Stimulated activated CD4-positive, alpha-beta T cell treated with anti-CD3 and anti-CD28 coated beads, TNF-alpha, amount 100 ng/mL, for 4 hours (primary cell): ENCODE data around the gene MBOAT7.
A peak's percentile ranks its signal among the peaks of the same experiment; 100 is the strongest.

Experiments used
- DNase-seq, 3 experiments: peaks; one replicate each; pipeline ENCODE4 v3.0.0-alpha.2; 2020; ENCODE audit warnings: low read depth in 3 of 3

MBOAT7 gene

GRCh38 chr19:54145541-54146158 is 43.7 kb downstream of the MBOAT7 start:
- no peak for DNase-seq

DNA sequence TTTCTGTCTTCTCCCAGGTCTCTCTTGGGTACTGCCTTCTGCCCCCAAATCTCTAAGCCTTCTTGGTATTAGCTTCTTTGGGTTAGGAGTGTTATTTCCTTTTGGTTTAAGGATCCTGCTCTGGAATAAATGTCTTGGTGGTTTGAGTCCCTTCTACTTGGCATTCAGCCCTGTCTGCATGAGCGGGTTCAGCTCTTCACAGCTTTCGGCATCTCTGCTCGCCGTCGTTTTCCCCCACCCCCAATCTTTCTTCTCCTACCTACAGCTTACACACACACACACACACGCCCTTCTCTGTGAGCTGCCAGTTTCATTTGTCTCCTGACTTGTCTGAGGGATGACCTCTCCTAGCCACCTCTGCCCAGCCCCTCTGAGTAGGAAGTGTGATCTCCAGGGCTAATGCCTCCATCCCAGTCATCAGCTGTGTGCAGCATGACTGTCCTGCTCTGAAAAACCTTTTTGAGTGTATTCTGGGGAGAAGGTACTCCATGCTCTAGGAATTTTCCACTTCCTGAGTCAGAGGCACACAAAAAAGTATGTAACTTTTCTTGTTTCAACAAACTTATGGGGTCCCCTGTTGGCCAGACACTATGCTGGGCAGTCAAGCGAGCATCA is 47.1 kb downstream of the MBOAT7 start:
- no peak for DNase-seq

DNA sequence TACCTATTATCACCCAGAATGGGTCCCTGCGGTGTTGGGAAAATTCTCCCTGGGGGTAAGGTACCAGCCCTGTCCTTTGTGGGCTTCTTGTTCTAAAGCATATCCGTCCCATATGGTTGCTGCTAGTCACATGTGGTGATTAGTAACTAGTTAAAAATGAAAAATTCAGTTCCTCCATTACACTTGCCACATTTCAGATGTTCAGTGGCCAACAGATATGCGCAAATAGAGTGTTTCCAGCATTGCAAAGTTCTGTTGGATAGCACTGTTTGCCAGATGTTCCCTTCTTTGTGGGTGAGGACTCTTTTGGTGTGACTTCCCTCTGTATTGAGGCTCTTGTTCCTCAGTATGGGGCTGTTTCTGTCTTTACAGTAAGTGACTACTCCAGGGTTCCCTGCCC is 48.0 kb downstream of the MBOAT7 start:
- DNase-seq, result no peak

DNA sequence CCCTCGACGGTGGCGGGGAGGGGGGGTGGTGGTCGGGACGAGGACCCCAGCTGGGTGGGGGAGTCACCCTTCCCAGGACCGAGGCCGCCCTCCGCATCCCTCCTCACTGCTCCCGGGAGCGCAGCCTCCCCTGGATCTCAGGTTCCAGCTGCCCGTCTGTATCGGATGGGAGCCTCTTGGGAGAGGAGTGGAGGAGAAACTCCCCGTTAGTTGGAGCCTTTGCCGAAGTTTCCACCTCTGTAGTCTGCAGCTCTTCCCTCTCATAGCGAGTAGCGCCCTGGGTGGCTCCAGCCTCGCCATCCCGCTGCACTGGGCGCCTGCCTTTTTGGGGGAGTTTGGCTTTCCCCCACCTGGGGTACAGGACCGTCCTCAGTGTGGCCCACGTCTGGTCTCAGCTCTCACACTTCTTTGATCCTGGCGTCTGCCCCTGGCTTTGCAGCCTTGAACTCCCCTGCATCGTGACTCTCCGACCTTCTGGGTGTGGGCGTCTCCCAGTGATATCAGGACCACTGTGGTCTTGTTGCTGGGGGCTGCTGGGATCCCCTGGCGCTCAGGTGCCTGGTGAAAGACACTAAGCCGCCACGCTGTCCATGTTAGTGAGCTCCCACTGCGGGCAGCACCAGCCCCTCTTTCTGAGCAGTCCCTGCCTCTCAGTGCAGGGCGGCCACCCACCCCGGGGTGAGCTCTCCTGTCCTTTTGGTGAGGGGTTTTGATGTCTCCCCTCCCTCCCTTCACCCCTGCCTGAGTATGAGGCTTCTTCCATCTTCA is 50.7 kb downstream of the MBOAT7 start:
- DNase-seq, result no peak

DNA sequence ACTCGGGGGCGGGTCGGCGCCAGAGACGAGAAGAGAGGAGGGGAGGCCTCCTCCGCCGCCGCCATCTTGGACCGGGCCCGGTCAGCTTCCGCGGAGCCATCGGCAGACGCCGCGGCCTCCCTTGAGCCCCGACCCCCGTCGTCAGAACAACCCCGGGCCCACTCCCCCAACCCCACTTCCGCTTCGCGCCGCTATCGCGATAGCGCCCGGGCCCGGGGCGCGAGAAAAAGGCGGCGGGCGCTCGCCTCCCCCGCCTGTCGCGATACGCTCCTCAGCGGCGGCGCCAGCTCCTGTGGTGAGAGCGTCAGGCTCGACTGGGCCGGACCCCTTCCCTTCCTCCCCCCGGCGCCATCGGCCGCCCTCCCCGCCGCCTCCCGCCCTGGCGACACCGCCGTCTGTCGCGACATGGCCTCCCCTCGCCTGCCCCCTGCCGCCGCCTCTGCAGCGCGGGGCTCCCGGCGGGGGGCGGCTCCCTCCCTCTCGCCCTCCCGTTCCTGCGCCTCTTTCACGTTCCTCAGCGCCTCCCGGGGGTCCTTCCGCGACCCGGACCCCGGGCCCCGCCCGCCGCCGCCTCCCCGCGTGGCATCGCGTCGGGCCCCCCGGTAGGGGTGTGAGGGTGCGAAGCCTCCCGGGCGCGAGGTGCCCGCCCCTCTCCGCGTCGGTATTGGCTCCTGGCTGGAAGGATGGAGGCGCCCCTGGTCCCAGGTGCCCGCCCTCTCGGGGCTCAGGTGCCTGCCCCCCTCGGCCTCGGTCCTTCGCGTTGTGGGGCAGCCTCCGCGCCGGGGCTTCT is 51.5 kb downstream of the MBOAT7 start, which contains the start of gene CNOT3:
Gene CNOT3 (plus strand): TSS at position 64 of the 790 bp plus-strand sequence. CDS start 5,217 bp downstream, outside the sequence.
- DNase-seq, result no peak

- DNase-seq, result peak; percentile 85 to 99 (median 97)
Observed at GRCh38 chr19:54136864-54137698, 52.3 kb downstream of the MBOAT7 start.

GRCh38 chr19:54136086-54136863 is 53.1 kb downstream of the MBOAT7 start:
- DNase-seq, result no peak

DNA sequence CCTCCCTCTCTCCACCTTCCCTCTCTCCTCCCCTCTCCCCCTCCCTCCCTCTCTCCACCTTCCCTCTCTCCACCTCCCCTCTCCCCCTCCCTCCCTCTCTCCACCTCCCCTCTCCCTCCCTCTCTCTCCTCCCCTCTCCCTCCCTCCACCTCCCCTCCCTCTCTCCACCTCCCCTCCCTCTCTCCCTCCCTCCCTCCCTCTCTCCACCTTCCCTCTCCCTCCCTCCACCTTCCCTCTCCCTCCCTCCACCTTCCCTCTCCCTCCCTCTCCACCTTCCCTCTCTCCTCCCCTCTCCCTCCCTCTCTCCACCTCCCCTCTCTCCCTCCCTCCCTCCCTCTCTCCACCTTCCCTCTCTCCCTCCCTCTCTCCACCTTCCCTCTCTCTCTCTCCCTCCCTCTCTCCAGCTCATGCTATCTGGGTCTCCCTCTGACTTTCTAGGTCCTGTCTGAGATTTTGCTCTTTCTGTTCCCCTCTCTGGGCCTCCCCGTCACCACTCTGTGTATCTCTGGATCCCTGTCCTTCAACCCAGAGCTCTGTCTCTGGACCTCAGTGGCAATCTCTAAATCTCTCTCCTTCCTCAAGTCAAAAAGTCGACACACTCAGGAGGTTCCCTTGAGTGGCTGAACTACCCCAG is 55.3 kb downstream of the MBOAT7 start:
- DNase-seq, result no peak

GRCh38 chr19:54133312-54133956 is 55.9 kb downstream of the MBOAT7 start:
- no peak for DNase-seq

DNA sequence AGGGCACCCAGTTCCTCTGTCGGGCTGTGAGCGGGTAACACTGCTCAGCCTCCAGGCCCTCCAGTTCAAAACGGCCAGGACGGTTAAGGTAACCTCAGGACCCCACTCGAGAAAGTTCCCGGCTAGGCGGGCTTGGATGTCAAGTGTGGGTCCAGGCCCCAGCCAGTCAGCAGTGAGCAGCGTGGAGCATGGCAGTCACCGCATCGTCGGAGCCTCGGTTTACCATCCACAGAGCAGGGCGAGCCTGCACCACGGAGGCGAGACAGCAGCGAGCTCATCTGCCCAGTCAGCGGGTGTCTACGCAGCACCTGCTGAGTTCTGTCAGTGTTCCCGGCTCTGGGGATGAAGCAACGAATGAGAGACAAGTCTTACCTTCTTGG is 59.8 kb downstream of the MBOAT7 start:
- DNase-seq, result no peak

DNA sequence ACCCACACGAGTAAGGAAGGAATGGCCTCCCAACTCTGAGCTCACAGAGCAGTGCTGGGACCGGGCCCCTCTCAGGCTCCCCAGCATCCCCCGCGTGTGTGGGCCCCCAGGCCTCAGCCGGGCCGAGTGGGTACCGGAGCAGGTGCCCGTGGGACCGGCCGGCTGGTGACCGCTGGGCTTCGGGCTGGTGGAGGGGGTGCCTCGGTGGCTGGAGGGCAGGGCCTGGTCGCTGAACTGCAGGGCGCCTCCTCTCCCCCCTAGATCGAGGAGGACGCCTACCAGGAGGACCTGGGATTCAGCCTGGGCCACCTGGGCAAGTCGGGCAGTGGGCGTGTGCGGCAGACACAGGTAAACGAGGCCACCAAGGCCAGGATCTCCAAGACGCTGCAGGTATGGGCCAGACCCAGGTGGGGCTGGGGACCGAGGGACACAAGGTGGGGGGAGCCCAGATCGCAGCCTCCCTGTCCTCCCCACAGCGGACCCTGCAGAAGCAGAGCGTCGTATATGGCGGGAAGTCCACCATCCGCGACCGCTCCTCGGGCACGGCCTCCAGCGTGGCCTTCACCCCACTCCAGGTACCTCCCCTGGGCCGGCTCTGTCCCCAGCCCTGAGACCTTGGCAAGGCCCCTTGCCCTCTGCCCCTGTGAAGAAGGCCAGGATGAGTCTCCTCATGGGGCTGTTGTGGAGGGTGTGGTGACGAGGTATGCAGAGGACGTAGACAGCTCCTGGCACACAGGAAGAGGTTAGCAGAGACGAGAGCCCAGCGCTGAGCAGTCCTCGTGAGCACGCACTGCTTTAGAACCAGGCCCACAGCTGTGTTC is 60.4 kb downstream of the MBOAT7 start:
- DNase-seq, result no peak

DNA sequence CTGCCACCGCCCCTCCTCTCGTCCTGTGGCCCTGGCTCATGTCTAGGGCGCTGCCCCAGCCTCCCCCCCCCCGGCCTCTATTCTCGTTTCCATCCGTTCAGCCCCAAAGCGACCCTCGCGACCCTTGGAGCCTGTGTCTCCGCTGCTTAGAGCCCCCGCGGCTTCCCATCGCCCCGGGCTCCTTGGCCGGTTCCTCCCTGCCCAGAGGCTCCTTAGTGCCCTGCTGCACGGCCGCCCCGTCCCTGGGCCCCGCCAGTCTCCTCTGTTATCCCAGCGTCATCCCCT is 61.0 kb downstream of the MBOAT7 start:
- no peak for DNase-seq

- no peak for DNase-seq
Observed at GRCh38 chr19:54127688-54128440, 61.5 kb downstream of the MBOAT7 start.

DNA sequence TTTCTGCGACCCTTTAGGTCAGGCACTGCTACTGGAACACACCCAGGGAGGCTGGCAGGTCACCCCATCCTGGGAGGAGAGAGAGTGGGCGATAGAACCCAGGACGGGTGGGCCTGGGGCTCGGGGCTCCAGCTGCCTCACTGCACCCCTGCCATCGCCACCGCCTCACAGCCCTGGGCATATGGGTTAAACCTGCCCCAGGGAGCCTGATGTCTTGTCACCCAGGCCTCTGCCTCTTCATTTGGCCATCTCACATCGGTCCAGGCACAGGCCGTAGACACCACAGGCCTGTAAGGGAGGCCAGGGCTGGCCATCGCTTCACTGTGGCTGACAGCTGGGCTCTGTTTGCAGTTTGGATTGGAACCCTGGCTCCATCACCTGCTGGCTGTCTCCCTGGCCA is 63.7 kb downstream of the MBOAT7 start:
- DNase-seq, result no peak

DNA sequence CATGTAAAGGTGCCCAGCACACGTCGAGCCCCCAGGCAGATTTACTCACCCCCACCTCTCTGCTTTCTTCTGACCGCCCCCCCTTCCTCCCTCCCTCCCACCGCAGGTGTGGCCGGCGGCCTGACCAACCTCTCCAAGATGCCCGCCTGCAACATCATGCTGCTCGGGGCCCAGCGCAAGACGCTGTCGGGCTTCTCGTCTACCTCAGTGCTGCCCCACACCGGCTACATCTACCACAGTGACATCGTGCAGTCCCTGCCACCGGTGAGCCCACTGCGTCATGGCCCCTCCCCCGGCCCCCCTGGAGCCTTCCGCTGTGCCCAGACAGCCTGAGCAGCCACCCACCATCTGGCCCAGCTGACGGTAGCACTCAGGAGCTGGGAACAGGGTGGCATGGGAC is 65.0 kb downstream of the MBOAT7 start:
- DNase-seq, result no peak

- DNase-seq, result no peak
Observed at GRCh38 chr19:54123682-54124081, 65.7 kb downstream of the MBOAT7 start.
